Myocyte (in vitro differentiated cells): Measurements from ENCODE around the gene NTM. TPM values are rescaled to one million over a fixed set of nuclear protein-coding genes. Genes with fewer than 3 reads are reported as not detected.

Experiments used
- DNase-seq: peaks from one replicate; pipeline ENCODE4 v3.0.0-alpha.2; 2012; ENCODE audit warnings: low read depth
- total RNA-seq: library from RNA; depleted of rRNA; stranded (reverse); fragments of >200 nt; gene quantifications from 2 replicates; pipeline ENCODE4 v1.2.3, GENCODE V29; 2014

NTM gene
- total RNA-seq, 1 donor from 2014 or later: 41.5 TPM

DNA sequence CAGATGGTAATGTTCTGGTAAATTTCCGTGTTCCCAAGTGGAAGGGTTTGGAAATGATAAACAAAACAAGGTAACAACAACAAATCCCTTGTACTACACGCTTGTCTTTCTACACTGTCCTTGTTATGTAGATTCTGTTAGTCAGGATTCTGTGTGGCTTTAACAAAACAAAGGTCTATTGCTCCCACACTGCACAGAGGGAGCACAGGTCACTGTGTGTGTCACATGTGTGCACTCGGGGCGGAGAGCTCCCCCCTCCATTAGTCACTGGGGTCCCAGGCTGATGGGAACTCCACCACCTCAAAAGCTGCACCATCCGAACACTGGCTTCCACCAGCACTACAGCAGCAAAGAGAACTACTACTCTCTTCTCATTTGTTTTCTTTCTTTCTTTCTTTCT lies 227.9 kb downstream of the NTM start:
- no peak for DNase-seq

DNA sequence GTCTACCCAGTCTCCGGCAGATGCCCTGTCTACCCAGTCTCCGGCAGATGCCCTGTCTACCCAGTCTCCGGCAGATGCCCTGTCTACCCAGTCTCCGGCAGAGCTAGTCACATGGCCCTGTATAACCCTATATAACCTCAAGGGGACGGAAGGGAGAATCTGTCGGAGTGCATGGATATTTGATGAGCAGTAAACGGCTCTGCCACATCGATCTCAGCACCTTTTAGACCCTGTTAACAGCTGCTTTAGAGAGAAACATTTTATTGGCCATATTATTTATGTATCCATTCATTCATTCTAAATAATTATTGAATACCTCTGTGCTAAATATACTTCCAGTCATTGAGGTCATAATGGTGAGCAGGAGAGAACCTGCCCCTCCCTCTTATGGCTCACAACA lies 228.9 kb downstream of the NTM start:
- no peak for DNase-seq

DNA sequence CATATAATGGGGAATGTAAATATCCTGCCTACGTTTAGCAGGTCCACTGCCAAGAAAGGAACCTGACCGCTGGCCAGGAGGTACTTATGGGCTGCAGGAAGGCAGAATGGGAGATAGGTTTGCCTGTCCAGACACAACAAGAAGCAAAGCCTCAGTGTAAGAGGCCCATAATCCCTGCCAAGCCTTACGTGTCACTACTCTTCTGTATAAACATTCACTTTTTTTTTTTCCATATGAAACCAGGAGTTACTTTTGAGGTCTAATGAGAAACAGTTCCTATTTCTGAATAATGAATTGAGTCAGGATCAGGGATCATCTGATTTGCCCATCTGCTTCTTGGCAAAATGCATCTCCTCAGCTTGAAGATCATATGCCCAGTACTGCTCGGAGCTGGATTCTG lies 230.2 kb downstream of the NTM start:
- no peak for DNase-seq

DNA sequence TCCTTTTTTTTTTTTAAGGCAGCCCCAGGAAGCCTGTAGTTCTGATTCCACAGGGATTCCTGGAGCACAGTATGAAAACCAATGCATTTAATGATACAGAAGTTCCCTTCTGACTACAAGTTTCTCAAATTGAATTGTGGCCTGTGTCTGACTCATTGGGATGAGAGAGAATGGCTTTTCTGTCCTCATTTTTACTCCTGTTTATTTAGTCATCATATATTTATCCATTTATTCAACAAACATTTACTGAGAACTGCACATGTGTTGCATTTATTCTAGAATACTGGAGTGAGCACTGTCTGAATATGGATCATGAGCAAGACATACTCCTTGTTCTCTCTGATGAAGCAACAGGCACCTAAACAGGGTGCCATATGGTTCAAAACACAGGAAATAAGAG lies 231.2 kb downstream of the NTM start:
- DNase-seq: no peak

DNA sequence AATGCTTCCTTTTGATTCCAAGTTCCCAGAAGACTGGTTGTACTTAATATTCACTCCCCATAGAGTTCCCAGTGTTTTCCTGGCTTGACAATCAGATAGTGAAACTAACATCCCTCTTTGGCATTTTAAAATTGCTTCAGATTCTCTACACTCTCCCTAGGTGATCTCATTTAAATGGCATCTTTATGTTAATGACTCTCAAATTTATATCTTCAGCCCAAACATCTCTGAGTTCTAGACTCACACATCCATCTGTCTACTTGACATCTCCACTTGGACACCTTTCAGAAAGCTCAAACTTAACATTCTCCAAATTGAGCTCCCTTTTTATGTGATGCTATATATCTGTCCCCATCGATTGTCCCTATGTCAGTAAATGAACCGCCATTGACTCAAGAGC lies 232.0 kb downstream of the NTM start:
- no peak for DNase-seq

DNA sequence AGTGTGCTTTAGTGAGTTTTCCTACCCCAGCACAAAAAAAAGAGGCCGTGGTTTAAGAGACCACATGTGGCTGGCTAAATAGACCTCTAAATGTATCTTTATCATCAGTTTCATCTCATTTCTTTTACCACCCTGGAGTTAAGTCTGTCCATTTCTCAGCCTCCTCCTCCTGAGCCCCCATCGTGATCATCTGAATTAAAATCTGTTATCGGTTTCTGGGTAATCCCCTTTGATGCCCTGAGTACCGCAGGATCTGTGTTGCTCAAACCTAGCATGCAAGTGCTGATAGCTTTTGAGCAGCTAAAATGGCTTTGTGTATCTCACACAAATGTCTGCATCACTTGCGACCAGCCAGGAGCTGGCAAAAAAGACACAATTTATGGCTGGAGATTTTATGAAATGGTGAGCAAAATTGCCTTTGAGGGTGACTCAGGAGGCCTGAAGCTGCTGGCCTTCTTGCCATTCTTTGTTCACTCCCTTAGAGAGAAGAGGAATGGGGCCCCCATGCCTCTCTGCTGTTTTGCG lies 236.5 kb downstream of the NTM start:
- no peak for DNase-seq

DNA sequence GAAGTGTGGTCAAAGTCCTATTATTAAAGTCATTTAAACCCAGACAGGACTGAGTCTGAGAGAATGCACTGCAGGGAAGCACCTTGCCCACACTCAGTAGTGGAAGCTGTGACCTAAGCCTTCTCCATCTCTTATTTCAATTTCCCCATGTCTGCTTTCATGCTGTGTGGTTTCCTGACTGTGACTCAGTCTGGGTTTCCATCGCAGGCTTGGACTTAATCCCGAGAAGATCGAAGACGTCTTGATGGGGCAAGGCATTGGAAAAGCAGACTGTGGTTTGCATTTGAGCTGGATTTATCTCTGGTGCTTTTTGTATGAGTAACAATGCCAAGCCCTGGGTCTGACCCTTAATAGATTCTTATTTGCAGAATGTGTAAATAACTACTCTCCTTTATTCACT lies 238.9 kb downstream of the NTM start:
- DNase-seq: peak; percentile 78

DNA sequence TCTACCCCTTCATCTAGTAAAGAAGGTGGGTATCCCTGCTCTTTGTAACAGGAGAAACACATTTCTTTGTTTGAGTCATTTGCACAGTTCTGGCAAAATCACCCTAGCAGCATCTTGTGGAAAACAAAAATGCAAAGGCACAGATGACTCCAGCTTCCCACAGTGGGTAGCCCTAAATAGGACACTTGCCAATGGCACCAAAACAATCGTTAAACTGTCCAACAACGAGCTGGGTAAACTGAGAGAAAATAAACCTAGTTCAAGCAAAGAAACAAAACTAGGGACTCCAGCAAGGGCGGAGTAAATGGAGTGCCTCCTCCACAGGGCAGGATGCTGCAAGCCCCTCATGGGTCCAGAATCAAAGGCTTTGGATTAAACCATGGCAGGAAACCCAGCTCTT lies 239.5 kb downstream of the NTM start:
- peak; percentile 25 for DNase-seq

DNA sequence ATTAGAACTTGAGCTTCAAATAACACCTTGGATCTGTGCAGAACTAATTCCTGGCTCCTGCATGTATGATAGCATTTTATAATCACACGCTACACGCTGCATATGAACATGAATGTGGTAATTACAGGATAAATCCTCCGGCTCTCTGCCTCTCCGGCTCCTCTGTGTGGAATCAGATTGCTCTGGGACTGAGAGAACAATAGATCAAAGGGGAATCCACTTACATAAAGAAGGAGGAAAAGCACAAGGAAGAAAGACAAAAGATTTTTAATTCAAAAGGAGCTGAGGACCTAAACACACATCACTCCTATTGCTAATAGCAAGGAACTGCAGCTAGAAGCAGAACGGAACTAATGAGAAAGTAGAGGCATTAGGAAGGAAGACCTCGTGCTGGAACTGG lies 240.9 kb downstream of the NTM start:
- DNase-seq: no peak

DNA sequence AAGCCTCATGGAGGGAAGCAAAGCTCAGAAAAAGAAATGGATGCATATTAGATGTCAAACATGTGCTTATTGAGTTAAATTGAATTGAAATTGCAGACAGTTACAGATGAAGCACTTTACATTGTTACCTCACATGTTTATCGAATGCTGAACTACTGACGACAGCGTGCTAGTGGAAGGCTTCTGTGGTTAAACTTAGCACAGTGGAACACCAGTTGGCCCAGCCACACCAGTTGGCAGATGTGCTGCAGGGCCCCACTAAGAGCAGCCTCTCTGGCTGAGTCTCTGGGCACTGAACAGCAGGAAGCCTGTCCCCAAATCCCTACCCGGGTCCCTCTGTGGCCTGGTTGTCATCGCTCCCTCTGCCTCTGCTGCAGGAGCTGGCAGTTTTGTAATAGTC lies 242.1 kb downstream of the NTM start:
- DNase-seq: peak; percentile 55

DNA sequence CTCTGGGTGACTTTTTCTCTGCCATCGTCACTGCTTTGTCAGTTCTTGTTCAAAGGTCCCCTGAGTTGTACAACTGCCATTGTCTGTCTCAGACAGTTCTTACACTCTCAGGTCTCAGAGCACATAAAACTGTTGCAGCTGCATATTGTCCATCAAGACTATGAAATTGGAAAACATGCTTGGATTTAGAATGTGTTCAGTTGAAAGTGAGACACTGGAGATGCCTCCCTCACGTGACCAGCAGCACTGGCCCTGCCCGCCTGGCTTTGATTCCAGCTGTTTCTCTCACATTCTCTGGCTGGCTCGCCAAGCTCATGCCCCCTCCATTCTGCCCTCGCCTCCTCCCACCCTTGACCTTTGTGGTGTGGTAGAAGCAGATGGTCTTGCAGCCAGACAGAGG lies 244.2 kb downstream of the NTM start:
- peak; percentile 87 for DNase-seq

DNA sequence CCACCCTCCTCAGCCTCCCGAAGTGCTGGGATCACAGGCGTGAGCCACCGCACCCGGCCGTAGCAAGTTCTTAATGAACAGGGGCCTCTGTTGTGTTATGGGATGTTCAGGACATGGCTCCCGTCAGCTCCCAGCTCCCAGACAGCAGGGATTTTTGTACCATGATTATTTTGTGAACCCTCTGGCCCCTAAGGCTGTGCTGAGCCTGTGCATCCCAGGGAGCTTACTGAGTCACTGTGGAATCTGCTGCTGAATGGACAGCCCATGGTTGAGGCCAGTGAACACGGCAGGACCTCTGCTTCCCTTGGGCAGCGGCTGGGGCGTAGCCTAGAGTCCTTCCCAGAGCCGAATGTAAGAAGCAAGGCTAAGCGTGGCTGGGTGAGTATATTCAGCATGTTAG lies 245.2 kb downstream of the NTM start:
- peak; percentile 20 for DNase-seq

DNA sequence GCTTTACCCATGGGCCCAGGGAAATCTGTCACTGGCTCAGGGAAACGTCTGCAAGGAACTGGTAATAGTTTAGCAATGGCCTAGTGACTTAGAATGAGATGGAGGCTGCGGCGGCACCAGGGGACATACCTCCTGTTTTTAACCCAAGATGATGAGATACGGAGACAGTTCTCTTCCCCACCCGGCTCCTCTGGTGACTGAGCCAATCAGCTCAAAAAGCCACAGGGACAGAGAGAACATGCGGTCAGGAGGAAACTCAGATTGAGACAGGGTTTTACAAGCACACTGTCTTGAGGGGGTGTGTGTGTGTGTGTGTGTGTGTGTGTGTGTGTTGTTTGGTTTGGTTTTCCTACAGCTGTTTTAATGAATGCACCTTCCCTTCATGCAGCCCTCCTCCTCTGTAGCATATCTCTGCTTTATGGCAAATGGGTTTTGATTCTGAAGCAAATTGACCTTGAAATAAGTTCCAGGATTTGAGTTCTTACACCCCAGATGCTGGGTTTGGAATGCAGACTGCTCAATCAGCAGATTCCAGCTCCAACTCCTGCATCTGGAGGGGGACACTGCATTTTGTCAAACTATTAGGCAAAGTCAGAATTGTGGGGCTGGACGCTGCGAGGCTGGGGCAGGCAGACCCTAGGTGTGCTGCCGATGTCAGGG lies 246.2 kb downstream of the NTM start:
- DNase-seq: no peak

DNA sequence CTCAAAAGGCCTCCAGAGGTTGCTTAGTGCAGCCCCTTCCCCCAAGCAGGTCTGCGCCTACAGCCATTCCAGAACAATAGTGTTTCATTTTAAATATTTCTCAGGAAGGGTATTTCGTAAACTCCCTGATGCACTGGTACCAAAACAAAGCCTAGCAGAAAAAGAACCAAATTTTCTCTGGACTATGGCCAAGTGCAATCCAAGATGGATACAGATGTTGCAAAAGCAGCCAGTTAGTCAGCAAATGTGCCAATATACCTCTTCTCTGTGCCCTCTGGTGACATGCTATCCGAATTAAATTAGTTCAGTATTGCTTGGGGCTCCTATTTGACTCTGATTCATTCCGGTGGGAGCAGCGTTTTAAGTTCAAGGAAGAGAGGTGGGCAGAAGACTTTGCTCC lies 247.8 kb downstream of the NTM start:
- DNase-seq: peak; percentile 16

DNA sequence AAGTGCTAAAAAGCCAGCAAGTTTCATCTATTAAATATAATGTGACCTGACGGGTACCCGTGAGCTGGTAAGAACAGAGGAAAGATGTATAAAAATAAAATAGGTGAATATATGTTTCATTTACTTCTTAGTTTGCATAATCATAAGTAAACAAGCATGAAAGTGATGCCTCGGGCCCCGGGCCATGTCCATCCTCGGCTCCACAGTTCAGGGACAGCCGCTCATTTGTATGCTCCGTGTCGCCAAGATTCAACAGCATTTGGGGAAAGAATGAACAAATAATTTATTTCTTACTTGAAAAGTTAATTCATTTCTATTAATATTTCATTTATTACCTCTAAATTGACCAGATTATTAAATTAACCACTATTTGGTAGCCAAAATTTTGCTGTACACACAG lies 251.8 kb downstream of the NTM start:
- no peak for DNase-seq

DNA sequence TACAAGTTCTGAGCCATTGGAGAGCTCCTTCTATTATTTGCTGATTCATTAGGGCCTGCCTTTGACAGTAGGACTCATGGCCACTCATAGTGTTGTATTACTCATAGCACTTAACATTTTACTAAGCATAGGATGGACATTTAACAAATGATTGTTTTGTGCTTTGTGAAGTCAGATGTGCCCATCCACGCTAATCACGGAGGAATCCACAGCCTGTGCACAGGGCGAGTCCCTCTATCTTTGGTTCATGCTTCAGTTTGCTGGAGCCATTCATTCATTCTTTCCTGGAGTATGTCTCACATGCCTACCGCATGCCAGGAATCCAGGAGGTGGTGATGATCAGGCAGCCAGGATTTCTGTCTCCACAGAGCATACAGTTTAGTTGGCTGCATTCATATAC lies 254.1 kb downstream of the NTM start:
- peak; percentile 17 for DNase-seq

DNA sequence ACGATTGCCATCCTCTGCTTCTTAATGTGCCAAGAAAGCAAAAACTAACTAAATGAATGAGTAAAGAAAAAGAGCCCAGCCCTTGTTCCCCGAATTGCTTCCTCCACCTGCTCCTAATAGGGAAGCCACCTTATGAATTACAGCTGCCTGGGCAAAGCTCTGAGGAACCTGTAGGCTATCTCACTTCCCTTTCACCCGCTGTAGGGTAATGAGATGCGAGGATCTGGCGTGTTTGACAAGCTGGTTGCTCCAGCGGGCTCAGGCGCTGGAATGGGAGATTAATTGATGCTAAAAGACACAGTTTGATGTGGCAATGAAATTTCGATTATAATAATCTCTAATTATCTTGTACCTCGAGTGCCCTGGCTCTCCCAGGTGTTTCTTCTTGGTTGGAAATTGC lies 256.4 kb downstream of the NTM start:
- no peak for DNase-seq

DNA sequence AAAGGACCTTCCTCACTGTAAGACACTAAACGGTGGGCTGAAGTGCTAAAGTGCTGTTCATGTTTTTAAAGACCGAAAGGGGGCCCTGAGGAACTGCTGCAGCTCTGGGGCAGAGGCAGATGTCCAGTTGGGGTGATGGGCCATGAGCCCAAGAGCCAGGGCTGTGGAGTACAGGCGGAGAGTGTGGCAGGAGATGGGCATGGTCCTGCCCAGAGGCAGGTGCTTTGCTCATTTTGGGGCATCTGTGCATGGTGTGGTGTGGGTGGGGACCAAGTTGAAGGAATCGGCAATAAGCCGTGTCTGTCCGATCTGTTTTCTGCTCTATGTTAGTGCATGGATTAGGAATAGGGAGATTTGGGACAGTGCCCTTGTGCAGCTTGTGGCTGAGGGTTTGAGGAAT lies 258.3 kb downstream of the NTM start:
- DNase-seq: no peak

DNA sequence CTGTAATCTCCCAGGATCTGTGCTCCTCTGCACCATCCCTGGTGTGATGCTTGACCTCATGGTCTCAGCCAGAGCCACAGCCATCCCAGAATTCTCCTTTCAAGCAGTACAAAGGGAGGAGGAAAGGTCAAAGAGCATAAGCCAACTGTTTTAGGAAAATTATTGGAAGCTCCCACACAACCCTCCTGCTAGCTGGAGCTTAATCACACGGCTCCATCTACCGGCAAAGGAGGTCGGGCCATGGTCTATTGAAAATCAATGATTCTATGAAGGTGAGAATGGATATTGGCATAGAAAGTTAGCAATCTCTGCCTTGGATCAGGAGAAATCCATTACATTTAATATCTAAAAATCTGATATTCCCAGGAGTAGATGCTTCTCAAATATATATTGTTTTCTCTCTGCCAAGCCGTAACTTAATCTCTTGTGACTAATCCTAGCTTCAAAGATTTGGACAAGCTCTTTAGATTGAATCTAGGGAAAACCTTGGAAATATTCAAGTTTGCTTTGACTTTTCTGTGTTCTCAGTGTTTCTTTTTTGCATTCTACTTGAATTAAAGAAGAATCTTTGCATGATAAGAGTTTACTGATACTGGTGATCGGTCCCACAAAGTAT lies 259.6 kb downstream of the NTM start:
- DNase-seq: peak; percentile 19

DNA sequence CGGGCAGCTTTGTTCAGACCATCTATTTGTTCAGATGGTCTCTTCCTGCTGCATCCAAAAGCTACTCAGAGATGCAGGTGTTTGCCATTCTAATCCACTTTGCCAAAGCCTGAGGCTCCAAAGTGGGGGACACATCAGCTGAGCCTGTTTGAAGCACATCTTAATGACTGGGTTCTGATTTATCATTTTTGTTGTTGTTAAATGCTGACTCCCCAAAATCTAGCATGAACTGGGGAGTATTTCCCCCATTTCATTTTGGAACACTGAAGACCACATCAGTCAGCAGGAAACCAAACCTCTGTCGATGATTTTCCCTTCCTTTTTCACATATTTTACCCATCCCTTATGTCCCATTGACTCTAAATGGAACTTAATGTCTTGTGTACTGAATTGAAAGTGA lies 262.6 kb downstream of the NTM start:
- no peak for DNase-seq

DNA sequence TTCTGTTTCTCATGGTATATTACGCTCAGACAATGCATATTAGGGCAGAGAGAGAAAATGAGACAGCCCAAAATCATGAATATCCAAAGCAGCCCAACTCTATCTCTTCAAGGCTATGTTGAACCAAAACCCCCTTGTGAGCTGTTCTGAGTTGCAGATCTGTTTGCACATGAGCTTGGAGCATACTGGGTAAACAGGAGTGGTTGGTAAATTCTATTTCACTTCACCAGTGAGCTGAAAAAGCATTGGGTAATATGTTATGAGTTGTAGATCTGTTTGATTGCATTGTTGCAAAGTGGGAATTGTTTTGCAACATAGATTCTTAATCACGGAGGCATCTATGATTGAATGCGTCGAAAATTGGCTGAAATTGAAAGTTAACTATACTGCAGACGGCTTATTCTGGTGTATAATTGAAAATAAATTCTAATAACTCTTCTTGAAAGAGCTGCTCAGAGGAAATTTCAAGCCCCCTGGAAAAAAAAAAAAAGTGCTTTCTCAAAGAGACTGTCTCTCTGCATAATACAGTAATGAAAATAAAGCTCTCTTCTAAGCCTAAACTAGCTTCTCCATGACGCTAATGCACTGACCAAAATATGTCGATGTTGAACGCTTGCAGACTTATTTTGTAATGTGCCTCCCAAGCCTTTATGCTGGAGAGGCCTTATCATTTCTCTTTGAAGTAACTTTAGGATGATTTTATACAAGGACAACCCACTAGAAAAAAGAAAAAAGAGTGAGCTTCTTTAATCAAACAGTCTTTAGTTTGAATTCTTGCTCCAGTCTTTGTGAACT lies 263.7 kb downstream of the NTM start:
- DNase-seq: no peak

DNA sequence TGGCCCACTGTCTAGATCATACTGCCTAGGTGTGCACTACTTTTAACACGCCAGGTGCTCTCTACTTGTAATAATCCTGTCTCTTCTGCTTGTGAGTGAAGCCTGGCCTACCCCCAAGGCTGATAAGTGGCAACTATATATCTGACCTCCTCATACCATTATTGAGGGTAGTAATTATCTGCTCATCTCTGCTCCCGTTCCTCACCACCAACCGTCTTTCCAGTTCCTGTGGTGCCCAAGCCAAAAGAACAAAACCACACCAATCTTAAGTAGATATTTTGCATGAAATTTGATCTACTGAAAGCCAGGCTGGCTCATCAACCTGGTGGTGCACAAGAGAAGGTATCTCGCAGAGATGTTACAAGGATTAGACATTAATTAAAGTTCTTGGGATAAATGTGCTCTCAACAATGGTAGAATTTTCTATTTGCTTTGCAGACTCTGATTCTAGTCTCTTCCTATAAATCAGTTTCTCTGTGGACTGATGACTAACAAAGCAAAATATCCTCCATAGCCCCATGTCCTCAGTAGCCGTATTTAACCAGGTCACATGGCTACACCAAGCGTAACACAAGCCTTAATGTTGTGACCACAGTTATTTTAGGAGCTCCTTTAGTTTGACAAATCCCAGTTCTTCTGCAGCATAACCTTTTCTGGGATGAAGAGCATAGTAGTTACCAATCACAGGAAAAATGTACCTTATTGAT lies 267.2 kb downstream of the NTM start:
- peak; percentile 73 for DNase-seq
